Measurements from ENCODE around the gene FRMPD4.
"Not testable (repeated sequence)": the region's sequence is repeated elsewhere in the genome, so short reads cannot be mapped to it uniquely, and the experiment has no call there.

The FRMPD4 gene

DNA sequence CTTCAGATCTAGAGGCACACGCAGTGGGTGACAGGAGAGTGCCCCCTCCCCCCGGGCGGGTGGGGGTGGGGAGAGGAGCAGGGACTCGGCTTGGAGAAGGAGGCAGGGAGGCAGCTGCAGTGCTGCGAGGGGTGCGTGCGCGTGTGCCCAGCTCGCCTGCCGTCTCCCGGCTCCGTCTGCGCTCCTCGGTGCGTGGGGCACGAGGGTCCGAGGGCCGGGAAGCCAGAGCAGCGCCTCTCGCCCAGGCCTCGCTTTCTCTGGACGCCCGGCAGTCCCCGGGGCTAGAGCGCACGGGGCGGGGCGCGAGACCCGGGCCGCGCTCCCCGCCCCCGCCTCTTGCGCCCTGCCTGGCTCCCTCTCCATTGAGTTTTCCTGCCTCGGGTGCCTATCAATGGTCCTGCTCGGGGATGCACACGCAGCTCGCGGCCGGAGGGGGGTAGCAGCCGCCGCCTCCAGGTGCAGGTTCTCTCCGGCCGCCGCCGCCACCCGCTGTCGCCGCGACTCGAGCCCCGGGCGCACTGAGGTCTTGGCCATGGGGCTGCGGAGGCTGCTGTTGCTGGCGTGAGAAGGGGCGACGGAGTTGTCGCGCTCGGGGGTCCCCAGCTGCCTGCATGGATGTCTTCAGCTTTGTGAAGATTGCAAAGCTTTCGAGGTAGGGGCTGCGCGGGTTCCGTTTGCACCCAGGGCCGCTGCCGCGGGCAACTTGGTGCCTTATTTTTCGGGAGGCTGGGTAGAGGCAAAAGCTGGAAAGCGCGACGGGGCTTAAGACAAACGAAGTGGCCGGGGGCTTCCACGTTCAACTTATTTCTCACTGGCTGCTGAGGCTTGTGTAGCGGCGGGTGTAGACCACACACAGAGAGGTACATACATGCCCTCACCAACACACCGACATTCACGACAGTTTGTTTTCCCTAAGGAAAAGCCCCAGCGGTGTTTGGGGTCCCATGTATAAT lies at the start of gene FRMPD4:
Gene FRMPD4 (plus strand): TSS at position 113 of the 953 bp plus-strand sequence. CDS start 499 bp downstream, at position 612.
- no peak for DNase-seq

DNA sequence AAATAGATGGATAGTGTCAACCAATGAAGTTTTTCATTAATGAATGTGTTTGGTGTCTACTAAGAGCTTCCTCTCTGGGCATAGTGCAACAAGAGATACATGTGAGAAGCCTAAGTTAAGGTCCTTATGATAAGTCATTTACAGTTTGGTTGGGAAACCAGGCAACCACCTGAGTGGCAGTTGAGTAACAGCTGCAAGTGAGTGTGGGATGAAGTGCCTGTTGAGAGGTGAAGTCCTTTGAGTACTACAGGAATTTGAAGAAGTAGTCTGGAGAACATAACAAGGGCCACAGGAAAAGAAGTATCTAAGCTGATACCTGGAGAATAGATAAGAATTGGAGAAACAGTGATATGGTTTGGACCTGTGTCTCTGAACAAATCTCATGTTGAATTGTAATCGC lies 48.5 kb upstream of the FRMPD4 start:
- no peak for DNase-seq

- DNase-seq: no peak
Measured at GRCh38 chrX:12113321-12113720, 25.0 kb upstream of the FRMPD4 start.

DNA sequence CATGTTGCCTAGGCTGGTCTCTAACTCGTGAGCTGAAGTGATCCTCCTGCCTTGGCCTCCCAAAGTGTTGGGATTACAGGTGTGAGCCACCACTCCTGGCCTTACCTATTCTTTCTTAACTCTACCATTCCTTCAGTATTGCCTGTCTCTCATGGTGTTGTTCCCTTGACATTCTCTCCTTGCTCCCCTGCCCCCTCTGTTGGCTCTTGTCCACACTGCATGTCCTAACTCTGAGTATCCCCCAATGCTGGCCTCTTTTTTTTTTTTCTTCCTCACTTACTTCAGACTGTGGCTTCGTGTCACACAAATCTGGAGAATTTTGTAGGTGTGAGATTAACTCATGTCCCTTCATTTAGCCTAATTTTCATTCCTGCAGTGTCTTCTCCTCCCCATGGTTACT lies 22.9 kb upstream of the FRMPD4 start:
- peak in 1 of 2 donors; percentile 4 for DNase-seq

- no peak for DNase-seq
Measured at GRCh38 chrX:12118134-12118533, 20.1 kb upstream of the FRMPD4 start.

DNA sequence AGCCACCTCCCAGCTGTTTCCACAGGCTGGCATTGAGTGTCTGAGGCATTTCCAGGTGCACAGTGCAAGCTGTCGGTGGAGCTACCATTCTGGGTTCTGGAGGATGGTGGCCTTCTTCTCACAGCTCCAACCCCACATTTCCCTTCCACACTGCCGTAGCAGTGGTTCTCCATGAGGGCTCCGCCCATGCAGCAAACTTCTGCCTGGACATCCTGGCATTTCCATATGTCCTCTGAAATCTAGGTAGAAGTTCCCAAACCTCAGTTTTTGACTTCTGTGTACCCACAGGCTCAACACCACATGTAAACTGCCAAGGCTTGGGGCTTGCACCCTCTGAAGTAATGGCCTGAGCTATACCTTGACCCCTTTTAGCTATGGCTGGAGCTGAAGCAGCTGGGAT lies 10.3 kb upstream of the FRMPD4 start:
- DNase-seq: no peak

DNA sequence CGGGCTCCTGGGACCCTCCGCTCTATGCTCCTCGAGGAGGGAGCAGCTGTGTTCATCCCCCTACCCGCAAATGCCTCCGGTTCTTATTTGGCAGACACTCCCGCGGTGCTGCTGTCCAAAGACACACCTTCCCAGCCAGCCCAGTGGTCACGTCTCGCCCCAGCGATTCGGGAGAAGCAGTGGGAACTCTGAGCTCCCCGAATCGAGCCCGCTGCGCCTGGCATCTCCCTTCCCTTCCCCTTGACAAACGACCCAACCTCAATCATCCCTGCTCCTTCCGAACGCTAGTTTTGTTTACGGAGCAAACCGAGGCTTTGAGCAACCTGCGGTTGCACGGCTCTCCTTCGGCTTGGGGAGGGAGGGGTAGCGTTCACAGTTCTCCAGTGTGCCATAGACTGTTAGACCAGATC lies 317 bp upstream of the FRMPD4 start:
- DNase-seq: no peak

- no peak for DNase-seq
Measured at GRCh38 chrX:12139934-12140611, 1.8 kb downstream of the FRMPD4 start.

- DNase-seq: no peak
Measured at GRCh38 chrX:12141511-12141910, 3.2 kb downstream of the FRMPD4 start.

DNA sequence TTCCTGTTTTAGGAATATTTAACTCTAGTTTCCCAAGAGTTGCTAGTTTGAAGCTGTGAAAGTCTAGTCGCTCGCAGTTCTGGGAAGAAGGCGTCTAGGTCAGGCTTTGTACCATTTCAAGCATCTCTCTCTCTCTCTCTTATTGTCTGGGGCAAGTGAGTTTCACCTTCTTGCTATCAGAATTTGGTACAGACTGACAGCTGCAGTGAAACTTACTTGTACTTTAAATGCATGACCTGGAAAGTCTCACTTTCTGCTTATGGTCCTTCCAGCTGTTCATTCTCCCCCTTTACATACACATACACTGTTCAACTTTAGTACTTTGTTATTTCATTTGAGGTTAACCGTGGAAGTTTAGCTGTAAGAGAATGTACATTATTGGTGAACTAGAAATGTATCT lies 4.4 kb downstream of the FRMPD4 start:
- DNase-seq: no peak

DNA sequence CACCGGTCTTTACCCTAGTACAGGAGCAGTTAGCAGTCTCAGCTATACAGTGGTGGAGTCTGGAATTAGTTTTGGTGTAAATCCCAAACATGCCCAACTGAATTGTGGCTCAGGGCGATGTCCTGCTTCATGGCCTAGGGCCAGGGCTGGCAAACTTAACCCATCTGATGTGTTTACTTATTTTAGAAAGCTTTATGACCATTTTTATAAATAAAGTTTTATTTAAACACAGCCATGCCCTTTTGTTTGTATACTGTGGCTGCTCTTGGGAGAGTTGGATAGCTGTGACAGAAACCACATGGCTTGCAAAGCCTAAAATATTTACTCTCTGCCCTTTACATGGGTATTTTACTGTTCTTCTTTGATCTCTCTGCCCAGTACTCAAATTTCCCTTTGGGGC lies 7.1 kb downstream of the FRMPD4 start:
- no peak for DNase-seq

GRCh38 chrX:12149670-12150407 lies 11.6 kb downstream of the FRMPD4 start:
- DNase-seq: no peak

DNA sequence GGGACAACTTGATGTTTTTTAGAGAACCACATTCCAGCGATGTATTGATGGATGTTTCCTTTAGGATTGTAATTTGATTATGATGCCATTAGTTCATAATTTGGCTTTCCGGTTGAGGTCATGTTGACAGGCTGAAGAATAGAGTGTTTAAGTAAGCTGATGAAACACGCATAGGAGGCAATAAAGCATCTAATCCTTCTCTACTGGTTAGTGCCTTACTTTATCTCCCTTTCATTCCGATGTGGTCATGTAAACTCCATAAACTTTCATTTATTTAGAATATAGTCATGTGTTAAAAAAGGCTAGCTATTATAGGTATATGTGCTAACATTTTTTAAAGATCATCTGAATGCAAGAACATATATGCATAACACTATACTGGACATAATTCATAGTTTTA lies 15.0 kb downstream of the FRMPD4 start:
- no peak for DNase-seq

DNA sequence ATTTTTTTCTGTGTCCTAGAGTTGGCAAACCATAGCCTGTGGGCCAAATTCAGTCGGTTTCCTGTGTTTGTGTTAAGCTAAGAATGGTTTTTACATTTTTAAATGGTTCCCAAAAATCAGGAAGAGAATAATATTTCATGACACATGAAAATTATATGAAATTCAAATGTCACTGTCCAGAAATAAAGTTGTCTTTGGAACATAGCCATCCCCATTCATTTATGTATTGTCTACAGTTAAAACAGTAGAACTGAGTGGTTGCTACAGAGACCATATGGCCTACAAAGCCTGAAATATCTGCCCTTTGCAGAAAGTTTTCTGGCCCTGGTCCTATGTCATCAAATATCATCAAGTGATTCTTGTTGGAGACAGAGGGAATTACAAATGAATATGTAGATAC lies 15.5 kb downstream of the FRMPD4 start:
- no peak for DNase-seq

- DNase-seq: no peak
Measured at GRCh38 chrX:12159799-12160198, 21.5 kb downstream of the FRMPD4 start.

DNA sequence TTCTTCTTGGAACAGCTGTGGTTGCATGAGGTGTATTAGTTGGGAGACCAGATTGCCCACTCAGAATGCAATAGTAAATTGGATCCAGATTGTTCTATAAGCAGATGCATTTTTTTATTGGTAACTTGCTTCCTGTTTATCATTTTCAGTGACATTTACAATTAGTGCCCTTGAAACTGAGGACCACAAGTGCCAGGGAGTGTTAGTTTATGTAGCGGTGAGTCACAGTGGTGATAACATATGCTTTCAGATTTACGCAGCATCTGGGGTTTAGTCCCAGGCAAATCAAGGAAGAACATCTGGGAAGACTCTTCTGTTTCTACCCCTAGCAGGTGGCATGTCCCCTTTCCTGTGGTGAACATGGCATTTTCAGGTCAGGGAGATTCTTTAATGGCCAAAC lies 24.1 kb downstream of the FRMPD4 start:
- no peak for DNase-seq

GRCh38 chrX:12164180-12164579 lies 25.9 kb downstream of the FRMPD4 start:
- not testable (repeated sequence) for DNase-seq

DNA sequence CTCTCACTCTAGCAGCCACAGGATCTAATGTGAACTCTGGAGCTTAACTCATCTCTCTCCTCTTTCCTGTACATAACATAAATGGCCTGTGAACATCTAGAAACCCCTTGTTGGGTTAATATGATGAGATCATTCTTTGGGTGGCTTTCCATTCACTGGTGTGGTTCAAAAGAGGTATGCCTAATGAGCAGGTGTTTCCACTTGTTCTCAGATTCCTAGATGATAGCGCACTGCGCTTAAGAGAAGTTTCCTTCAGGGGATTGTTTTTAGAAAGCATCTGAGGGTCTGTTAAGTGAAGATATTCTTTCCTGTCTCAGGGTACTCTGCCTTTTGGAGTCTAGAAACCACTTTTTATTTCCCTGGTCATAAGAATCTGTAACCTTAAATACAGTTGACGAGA lies 32.5 kb downstream of the FRMPD4 start:
- DNase-seq: no peak

GRCh38 chrX:12174358-12174757 lies 36.1 kb downstream of the FRMPD4 start:
- no peak for DNase-seq

- DNase-seq: no peak
Measured at GRCh38 chrX:12197030-12197429, 58.8 kb downstream of the FRMPD4 start.

DNA sequence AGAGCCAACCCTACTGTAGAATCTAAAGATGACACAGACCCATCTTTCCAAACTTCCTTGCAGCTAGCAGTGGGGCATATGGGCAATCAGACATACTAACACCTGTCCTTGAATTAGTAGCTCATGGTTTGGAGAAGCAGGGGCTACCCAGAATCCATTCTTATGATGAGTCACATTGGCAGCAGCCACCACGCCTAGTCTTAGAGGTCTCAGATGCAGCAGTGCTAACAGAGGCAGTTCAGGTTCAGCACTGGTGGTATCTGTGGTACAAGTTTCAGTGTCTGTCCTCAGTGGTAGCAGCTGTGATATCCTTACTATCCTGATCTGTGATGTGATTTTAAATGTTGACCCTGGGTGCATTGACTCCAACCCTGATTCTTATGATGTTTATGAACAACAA lies 68.1 kb downstream of the FRMPD4 start:
- no peak for DNase-seq

DNA sequence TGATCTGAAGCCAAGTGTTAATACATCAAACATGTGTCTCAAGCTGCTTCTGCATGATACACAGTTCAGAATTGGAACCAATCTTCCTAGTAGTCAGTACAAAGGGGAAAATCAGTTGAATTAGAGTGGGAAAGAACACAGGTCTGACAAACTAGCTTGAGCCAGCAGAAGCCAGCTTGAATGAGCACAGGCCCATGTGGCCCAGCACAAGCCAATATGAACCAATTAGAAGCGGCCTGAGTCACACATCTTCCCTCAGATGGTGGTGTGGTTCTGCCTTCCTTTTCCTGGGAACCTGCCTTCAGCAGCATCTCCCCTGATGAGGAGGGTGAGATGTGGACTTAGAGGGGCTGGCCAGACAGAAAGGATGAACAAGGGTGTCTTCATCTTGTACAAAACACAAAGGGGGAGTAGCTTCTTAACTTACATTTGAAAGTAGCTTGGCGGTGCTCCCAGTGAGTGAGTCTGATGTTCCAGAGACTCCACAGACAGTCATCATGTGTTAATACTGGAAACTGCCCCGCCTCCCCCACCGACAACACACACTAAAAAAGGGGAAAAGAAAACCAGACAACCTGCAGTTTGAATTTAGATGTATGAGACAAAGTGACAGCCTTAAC lies 72.0 kb downstream of the FRMPD4 start:
- no peak for DNase-seq

DNA sequence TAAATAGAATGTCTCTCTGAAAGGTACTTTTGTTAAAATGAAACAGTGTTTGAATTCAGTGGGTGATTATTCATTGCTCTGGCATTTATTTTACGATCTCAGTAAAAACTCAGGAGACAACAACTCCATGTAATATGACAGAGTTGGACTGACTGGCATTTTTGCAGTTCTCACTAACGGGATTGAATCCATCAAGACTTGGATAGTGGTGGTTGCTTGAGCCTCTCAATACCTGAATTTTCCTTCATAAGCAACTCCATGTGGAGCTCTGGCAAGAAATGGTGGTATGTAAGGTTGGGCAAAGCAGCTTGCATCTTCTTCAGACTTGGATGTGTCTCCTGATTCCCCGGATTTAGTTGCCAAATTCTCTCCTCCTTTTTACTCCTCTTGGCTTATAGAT lies 72.7 kb downstream of the FRMPD4 start:
- no peak for DNase-seq

All from stimulated activated CD4-positive, alpha-beta T cell treated with anti-CD3 and anti-CD28 coated beads, Interleukin-2, amount 100 ng/mL, for 24 hours (primary cell).